GM23338 (cell line): Measurements from ENCODE around the gene EYS. TPM values are rescaled to one million over a fixed set of nuclear protein-coding genes. Genes with fewer than 3 reads are reported as not detected.

Experiments
- ATAC-seq: fragments of 200-7000 bp; cut with Tn5 transposase; 3 replicates; pipeline ENCODE4 v1.9.1; 2020
- DNase-seq: peaks from one replicate; pipeline ENCODE4 v3.0.0-alpha.2; 2015; ENCODE audit warnings: low spot score
- H2AFZ ChIP-seq: fragments of 200-600 bp; sonication (generic); 2 replicates; pipeline ENCODE4 v1.8.0; 2016; ENCODE audit warnings: antibody characterized with exemption, mild to moderate bottlenecking, moderate library complexity
- H3F3A ChIP-seq: fragments of 200-600 bp; sonication (generic); replicated peaks from 2 replicates; pipeline ENCODE4 v1.8.0; 2017; ENCODE audit warnings: antibody characterized with exemption, mixed run types, low read depth
- H3K27ac ChIP-seq: fragments of 200-600 bp; sonication (generic); 2 replicates; pipeline ENCODE4 v1.6.1; 2016; ENCODE audit warnings: low read depth
- H3K27me3 ChIP-seq: fragments of 200-600 bp; sonication (generic); 2 replicates; pipeline ENCODE4 v1.8.0; 2016; ENCODE audit warnings: mild to moderate bottlenecking, mixed run types, moderate library complexity; ENCODE audit not compliant: insufficient read depth
- H3K36me3 ChIP-seq: fragments of 200-600 bp; sonication (generic); 2 replicates; pipeline ENCODE4 v1.8.0; 2016; ENCODE audit warnings: mild to moderate bottlenecking; ENCODE audit not compliant: insufficient read depth
- H3K4me1 ChIP-seq: fragments of 200-600 bp; sonication (generic); 2 replicates; pipeline ENCODE4 v1.8.0; 2016; ENCODE audit warnings: mild to moderate bottlenecking, moderate library complexity; ENCODE audit not compliant: insufficient read depth
- H3K4me2 ChIP-seq: fragments of 200-600 bp; sonication (generic); 2 replicates; pipeline ENCODE4 v1.7.1; 2017; ENCODE audit warnings: mixed run types
- H3K4me3 ChIP-seq: fragments of 200-600 bp; sonication (generic); 2 replicates; pipeline ENCODE4 v1.6.1; 2016; ENCODE audit warnings: mixed run types
- H3K79me2 ChIP-seq: fragments of 200-600 bp; sonication (generic); replicated peaks from 2 replicates; pipeline ENCODE4 v1.8.0; 2017; ENCODE audit warnings: mild to moderate bottlenecking; ENCODE audit not compliant: insufficient read depth
- H3K9me2 ChIP-seq: fragments of 200-600 bp; sonication (generic); 2 replicates; pipeline ENCODE4 v1.8.0; 2017; ENCODE audit not compliant: insufficient read depth
- H4K20me1 ChIP-seq: fragments of 200-600 bp; sonication (generic); replicated peaks from 2 replicates; pipeline ENCODE4 v1.8.0; 2017; ENCODE audit warnings: mild to moderate bottlenecking; ENCODE audit not compliant: insufficient read depth
- H3K27ac Mint-ChIP-seq: 2 replicates; pipeline ENCODE4 v1.8.0; 2020; ENCODE audit warnings: inconsistent platforms, mild to moderate bottlenecking, moderate library complexity, mixed read lengths
- H3K27me3 Mint-ChIP-seq: 3 replicates; pipeline ENCODE4 v1.8.0; 2022; ENCODE audit warnings: low read depth, mild to moderate bottlenecking, moderate library complexity, mixed read lengths, inconsistent platforms; ENCODE audit not compliant: insufficient read depth, poor library complexity
- H3K36me3 Mint-ChIP-seq: 3 replicates; pipeline ENCODE4 v1.8.0; 2021; ENCODE audit warnings: low read depth, mild to moderate bottlenecking, inconsistent platforms, moderate library complexity, mixed read lengths
- H3K4me1 Mint-ChIP-seq: 3 replicates; pipeline ENCODE4 v1.8.0; 2020; ENCODE audit warnings: mild to moderate bottlenecking, inconsistent platforms, mixed read lengths
- H3K4me3 Mint-ChIP-seq: 3 replicates; pipeline ENCODE4 v1.8.0; 2021; ENCODE audit warnings: moderate library complexity, mild to moderate bottlenecking, inconsistent platforms, mixed read lengths
- H3K9me3 Mint-ChIP-seq: 3 replicates; pipeline ENCODE4 v1.8.0; 2020; ENCODE audit warnings: moderate library complexity, mild to moderate bottlenecking, inconsistent platforms, mixed read lengths
- CREB1 ChIP-seq: fragments of 250-450 bp; sonication (Bioruptor Pico); IDR thresholded peaks from 2 replicates; pipeline ENCODE4 v1.5.0; 2020; ENCODE audit warnings: low read depth, mild to moderate bottlenecking, moderate library complexity
- CTCF ChIP-seq, 2 experiments: fragments of 200-600 bp in 1 of 2; sonication (generic) in 1 of 2; conservative IDR thresholded peaks; 2 replicates each; pipeline versions ENCODE4 v1.5.1 to v1.6.1; 2016 to 2017; ENCODE audit warnings: antibody characterized with exemption in 2 of 2, low read depth in 2 of 2, mild to moderate bottlenecking in 2 of 2, moderate library complexity in 1 of 2
- ETS1 ChIP-seq: IDR thresholded peaks from 2 replicates; pipeline ENCODE4 v1.6.1; 2016; ENCODE audit warnings: antibody characterized with exemption
- EZH2 ChIP-seq: fragments of 200-600 bp; sonication (generic); IDR thresholded peaks from one replicate; pipeline ENCODE4 v1.8.0; 2017; ENCODE audit warnings: antibody characterized with exemption, mild to moderate bottlenecking, low read depth; ENCODE audit not compliant: unreplicated experiment
- EZH2phosphoT487 ChIP-seq: fragments of 200-600 bp; sonication (generic); IDR thresholded peaks from one replicate; pipeline ENCODE4 v1.8.1; 2018; ENCODE audit warnings: antibody characterized with exemption; ENCODE audit not compliant: unreplicated experiment
- JUNB ChIP-seq: IDR thresholded peaks from one replicate; pipeline ENCODE4 v1.6.1; 2016; ENCODE audit warnings: antibody characterized with exemption; ENCODE audit not compliant: unreplicated experiment
- NANOG ChIP-seq: IDR thresholded peaks from 2 replicates; pipeline ENCODE4 v1.6.1; 2016; ENCODE audit warnings: antibody characterized with exemption, borderline replicate concordance
- POLR2AphosphoS5 ChIP-seq: IDR thresholded peaks from 2 replicates; pipeline ENCODE4 v1.6.1; 2016; ENCODE audit warnings: antibody characterized with exemption, low read depth
- REST ChIP-seq: IDR thresholded peaks from one replicate; pipeline ENCODE4 v1.6.1; 2018; ENCODE audit warnings: antibody characterized with exemption; ENCODE audit not compliant: unreplicated experiment
- STAT1 ChIP-seq: IDR thresholded peaks from one replicate; pipeline ENCODE4 v1.6.1; 2016; ENCODE audit warnings: antibody characterized with exemption; ENCODE audit not compliant: unreplicated experiment
- ZNF462 ChIP-seq: fragments of 250-450 bp; sonication (Bioruptor Pico); IDR thresholded peaks from 2 replicates; pipeline ENCODE4 v1.5.0; 2020; ENCODE audit warnings: mild to moderate bottlenecking, moderate library complexity
- polyA plus RNA-seq: library from polyadenylated mRNA; unstranded; fragments of >200 nt; fragmentation: Nextera tagmentation; extraction: Ambion mirVana; gene quantifications from 2 replicates; pipeline ENCODE4 v1.2.1, GENCODE V29; 2016
- total RNA-seq: library from RNA; depleted of rRNA; stranded (reverse); fragments of >200 nt; shearing (Covaris generic); gene quantifications from 2 replicates; pipeline ENCODE4 v1.2.3, GENCODE V29; 2014

EYS gene
- total and polyA plus RNA-seq, 2 experiments from 2014 or later: 0.38 to 0.52 TPM

GRCh38 chr6:63910863-63911551 is 1796.0 kb downstream of the EYS start (continued):
- no peak for TF ChIP-seq ZNF462 (CRISPR knock-in tag)

GRCh38 chr6:63904650-63905248 is 1802.3 kb downstream of the EYS start:
- no peaks in the 10 kb centered on the region for H3K79me2 ChIP-seq
- H4K20me1 ChIP-seq: no peaks in the 10 kb centered on the region
- no peaks in the 10 kb centered on the region for H3F3A ChIP-seq
- H3K4me2 ChIP-seq: no peak overlapping the region
- Mint-ChIP-seq H3K4me1 (no peaks in the 10 kb centered on the region), H3K27me3 (no peaks in the 10 kb centered on the region), H3K4me3 (no peak overlapping the region), H3K36me3 (no peaks in the 10 kb centered on the region), H3K27ac (no peak overlapping the region), H3K9me3 (no peaks in the 10 kb centered on the region)
- no peak overlapping the region for H3K4me3 ChIP-seq
- no peak overlapping the region for H3K27ac ChIP-seq
- H3K4me1 ChIP-seq: no peaks in the 10 kb centered on the region
- H3K9me2 ChIP-seq: no peaks in the 10 kb centered on the region
- DNase-seq (no peak), ATAC-seq (no peak)
- H3K36me3 ChIP-seq: no peaks in the 10 kb centered on the region
- no peak overlapping the region for H2AFZ ChIP-seq
- H3K27me3 ChIP-seq: no peaks in the 10 kb centered on the region
- TF ChIP-seq CREB1: no peak
- TF ChIP-seq ETS1: no peak
- no peak for TF ChIP-seq CTCF (conservative IDR thresholded peaks at IDR 0.05; ENCODE audit: low read depth in 2 of 2)
- no peak for TF ChIP-seq EZH2phosphoT487
- no peak for TF ChIP-seq JUNB
- no peak for TF ChIP-seq REST
- TF ChIP-seq POLR2AphosphoS5: no peak
- no peak for TF ChIP-seq STAT1
- no peak for TF ChIP-seq EZH2
- TF ChIP-seq NANOG: no peak
